ENCODE results near the gene UGT2B17. TPM values are rescaled to one million over a fixed set of nuclear protein-coding genes. Genes with fewer than 3 reads are reported as not detected.

The UGT2B17 gene
- total RNA-seq, 2 donors from 2014 or later, result not detected

Other genes with a start within 250 kb of the UGT2B17 start
- gene YTHDC1, start 226.2 kb downstream of the UGT2B17 start, total RNA-seq, result 10 to 100 TPM; 81.2 to 96.9 TPM
- gene TMPRSS11E, start 128.9 kb downstream of the UGT2B17 start, total RNA-seq, result not detected
- not detected for gene UGT2B15, start 94.3 kb upstream of the UGT2B17 start, total RNA-seq
- gene UGT2B10, start 239.7 kb upstream of the UGT2B17 start, total RNA-seq, result not detected

Data from activated T-helper 17 cell treated with anti-CD3 and anti-CD28 coated beads, Interleukin-2, amount 50 U/mL, for 72 hours (primary cell).